Measurements from ENCODE around the gene FRAT1. TPM values are rescaled to one million over a fixed set of nuclear protein-coding genes. Genes with fewer than 3 reads are reported as not detected.

The FRAT1 gene
- total and polyA plus RNA-seq, 10 of the 15 experiments (the other 5 are each of a cell fraction or from before 2014, with no cell fraction given): 0.07 to 0.73 (median 0.26) TPM

DNA sequence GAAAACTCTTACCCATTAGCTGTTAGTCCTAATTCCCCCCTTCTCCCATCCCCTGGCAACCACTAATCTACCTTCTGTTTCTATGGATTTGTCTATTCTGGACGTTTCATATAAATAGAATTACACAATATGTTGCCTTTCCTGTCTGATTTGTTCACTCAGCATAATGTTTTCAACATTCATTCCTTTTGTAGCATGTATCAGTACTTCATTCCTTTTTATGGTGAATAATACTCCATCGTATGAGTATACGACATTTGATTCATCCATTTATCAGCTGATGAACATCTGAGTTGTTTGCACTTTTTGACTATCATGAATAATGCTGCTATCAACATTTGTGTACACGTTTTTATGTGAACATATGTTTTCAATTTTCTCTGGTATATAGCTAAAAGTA lies 4.4 kb upstream of the FRAT1 start:
- H3K4me2 ChIP-seq (ENCODE audit: control insufficient read depth, insufficient read depth): no peak overlapping the region
- no TSS peak for BruUV-seq (replicated peaks)
- in situ Hi-C loops (cut with MboI) (no loop called here), intact Hi-C loops (cut with micrococcal nuclease; ENCODE audit: unreplicated experiment) (no loop called here)
- ChIA-PET CTCF (interaction anchor here (1.5 kb wide), 1 partner anchor 36 kb away, joined by 4 read pairs; no protein-coding TSS in a partner anchor), POLR2A (interaction anchor here (0.6 kb wide), 2 partner anchors 12 to 30 kb away, joined by 4 to 5 read pairs; no protein-coding TSS in a partner anchor), SMC1A (ENCODE audit: uncharacterized antibody, unreplicated experiment) (interaction anchor here (1.2 kb wide), 1 partner anchor 18 kb away, joined by 3 read pairs; no protein-coding TSS in a partner anchor), RAD21 (ENCODE audit: unreplicated experiment) (no interaction called here)
- no peaks in the 10 kb centered on the region for H3K9me3 ChIP-seq (replicated peaks; ENCODE audit: control insufficient read depth, insufficient read depth, low read length)
- no peak for ATAC-seq
- no peaks in the 10 kb centered on the region for H3K36me3 ChIP-seq (ENCODE audit: control insufficient read depth in 2 of 2, insufficient read depth in 2 of 2, low read length in 1 of 2)
- WGBS (ENCODE audit: insufficient coverage, insufficient replicate concordance, low lambda C conversion rate, missing lambda C conversion rate): 41% methylated on average over 4 of the region's 4 CpGs
- H3K9ac ChIP-seq (ENCODE audit: control insufficient read depth, insufficient read depth, low read length): no peak overlapping the region
- DNase-seq (ENCODE audit: low read depth, low spot score): no peak
- no peak for FAIRE-seq
- no peak overlapping the region for H3K4me3 ChIP-seq
- peaks cover 3% of the 10 kb centered on the region for H3K4me1 ChIP-seq (ENCODE audit: control insufficient read depth, insufficient read depth, low read length)
- H3K27me3 ChIP-seq (replicated peaks in 1 of 2; ENCODE audit: control insufficient read depth in 2 of 2, insufficient read depth in 2 of 2, low read length in 1 of 2): no peaks in the 10 kb centered on the region; a peak in 1 of 4 replicates
- H4K20me1 ChIP-seq (ENCODE audit: control insufficient read depth, insufficient read depth): no peaks in the 10 kb centered on the region
- no peaks in the 10 kb centered on the region for H3K79me2 ChIP-seq (ENCODE audit: control insufficient read depth, insufficient read depth, low read length)
- no peak overlapping the region for H3K27ac ChIP-seq (ENCODE audit: control insufficient read depth, insufficient read depth)
- no peak overlapping the region for H2AFZ ChIP-seq (ENCODE audit: control insufficient read depth, low read depth, low read length)
- TF ChIP-seq, protein P1, sequence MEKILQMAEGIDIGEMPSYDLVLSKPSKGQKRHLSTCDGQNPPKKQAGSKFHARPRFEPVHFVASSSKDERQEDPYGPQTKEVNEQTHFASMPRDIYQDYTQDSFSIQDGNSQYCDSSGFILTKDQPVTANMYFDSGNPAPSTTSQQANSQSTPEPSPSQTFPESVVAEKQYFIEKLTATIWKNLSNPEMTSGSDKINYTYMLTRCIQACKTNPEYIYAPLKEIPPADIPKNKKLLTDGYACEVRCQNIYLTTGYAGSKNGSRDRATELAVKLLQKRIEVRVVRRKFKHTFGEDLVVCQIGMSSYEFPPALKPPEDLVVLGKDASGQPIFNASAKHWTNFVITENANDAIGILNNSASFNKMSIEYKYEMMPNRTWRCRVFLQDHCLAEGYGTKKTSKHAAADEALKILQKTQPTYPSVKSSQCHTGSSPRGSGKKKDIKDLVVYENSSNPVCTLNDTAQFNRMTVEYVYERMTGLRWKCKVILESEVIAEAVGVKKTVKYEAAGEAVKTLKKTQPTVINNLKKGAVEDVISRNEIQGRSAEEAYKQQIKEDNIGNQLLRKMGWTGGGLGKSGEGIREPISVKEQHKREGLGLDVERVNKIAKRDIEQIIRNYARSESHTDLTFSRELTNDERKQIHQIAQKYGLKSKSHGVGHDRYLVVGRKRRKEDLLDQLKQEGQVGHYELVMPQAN (conservative IDR thresholded peaks at IDR 0.05): no peak
- no peak for TF ChIP-seq BMI1 (IDR thresholded peaks at IDR 0.05; ENCODE audit: borderline replicate concordance)
- no peak for TF ChIP-seq SRF (IDR thresholded peaks at IDR 0.05; ENCODE audit: low read depth in 2 of 2, low read length in 2 of 2)
- no peak for TF ChIP-seq STAT3 (IDR thresholded peaks at IDR 0.05; ENCODE audit: low read depth, low read length)
- TF ChIP-seq, protein P2, sequence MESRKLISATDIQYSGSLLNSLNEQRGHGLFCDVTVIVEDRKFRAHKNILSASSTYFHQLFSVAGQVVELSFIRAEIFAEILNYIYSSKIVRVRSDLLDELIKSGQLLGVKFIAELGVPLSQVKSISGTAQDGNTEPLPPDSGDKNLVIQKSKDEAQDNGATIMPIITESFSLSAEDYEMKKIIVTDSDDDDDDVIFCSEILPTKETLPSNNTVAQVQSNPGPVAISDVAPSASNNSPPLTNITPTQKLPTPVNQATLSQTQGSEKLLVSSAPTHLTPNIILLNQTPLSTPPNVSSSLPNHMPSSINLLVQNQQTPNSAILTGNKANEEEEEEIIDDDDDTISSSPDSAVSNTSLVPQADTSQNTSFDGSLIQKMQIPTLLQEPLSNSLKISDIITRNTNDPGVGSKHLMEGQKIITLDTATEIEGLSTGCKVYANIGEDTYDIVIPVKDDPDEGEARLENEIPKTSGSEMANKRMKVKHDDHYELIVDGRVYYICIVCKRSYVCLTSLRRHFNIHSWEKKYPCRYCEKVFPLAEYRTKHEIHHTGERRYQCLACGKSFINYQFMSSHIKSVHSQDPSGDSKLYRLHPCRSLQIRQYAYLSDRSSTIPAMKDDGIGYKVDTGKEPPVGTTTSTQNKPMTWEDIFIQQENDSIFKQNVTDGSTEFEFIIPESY (IDR thresholded peaks at IDR 0.05): no peak
- no peak for TF ChIP-seq EED (IDR thresholded peaks at IDR 0.05; ENCODE audit: low read depth)
- TF ChIP-seq GATAD2B (conservative IDR thresholded peaks at IDR 0.05; ENCODE audit: low read depth): no peak
- no peak for TF ChIP-seq TBL1XR1 (IDR thresholded peaks at IDR 0.05; ENCODE audit: low read depth, low read length)
- TF ChIP-seq, protein P3, sequence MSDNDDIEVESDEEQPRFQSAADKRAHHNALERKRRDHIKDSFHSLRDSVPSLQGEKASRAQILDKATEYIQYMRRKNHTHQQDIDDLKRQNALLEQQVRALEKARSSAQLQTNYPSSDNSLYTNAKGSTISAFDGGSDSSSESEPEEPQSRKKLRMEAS (IDR thresholded peaks at IDR 0.05; ENCODE audit: low read depth, low read length): no peak
